ENCODE results near the gene NCKAP5.

- no peak for TF ChIP-seq CTCF (IDR thresholded peaks at IDR 0.05)
- no peak for TF ChIP-seq POLR2A (IDR thresholded peaks at IDR 0.05)
These were observed 905.5 kb downstream of the NCKAP5 start for GRCh38 chr2:132662732-132663131.

Data from prostate gland (tissue), 2 donors.